Measurements from ENCODE around the gene ZNF438.

DNA sequence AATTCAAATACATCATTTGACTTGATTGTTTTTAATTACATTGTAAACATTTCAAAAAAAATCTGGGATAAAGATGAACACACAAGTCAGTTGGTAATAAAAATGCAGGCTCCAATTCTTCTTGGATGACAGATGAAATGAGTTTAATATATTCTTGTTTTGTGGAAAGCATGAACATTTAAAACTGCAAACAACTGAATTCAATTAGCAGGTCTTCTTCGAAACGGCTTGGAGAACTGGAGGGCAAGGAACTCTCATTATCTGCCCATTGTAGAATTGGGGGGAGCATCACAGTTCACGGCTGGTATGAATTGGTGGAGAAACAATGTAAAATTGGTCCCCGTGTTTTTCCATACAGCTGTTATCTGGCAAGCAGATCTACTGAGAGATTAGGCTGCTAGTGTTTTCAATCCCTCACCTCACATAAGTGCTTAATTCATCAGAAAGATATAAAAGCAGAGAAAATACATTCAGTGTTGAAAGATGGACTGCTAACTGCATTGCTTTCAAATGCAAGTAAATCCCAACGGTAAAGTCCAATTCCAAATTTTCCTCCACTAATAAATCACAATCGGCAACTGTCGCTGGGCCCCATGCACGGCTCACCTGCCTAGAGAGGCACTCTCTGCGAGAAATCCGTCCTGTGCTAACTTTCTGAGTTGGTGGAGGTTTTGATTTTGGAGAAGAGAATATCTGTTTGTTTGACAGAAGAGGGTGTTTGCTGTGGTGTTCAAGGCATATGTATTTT is 199.5 kb downstream of the ZNF438 start:
- TF ChIP-seq, protein P1, sequence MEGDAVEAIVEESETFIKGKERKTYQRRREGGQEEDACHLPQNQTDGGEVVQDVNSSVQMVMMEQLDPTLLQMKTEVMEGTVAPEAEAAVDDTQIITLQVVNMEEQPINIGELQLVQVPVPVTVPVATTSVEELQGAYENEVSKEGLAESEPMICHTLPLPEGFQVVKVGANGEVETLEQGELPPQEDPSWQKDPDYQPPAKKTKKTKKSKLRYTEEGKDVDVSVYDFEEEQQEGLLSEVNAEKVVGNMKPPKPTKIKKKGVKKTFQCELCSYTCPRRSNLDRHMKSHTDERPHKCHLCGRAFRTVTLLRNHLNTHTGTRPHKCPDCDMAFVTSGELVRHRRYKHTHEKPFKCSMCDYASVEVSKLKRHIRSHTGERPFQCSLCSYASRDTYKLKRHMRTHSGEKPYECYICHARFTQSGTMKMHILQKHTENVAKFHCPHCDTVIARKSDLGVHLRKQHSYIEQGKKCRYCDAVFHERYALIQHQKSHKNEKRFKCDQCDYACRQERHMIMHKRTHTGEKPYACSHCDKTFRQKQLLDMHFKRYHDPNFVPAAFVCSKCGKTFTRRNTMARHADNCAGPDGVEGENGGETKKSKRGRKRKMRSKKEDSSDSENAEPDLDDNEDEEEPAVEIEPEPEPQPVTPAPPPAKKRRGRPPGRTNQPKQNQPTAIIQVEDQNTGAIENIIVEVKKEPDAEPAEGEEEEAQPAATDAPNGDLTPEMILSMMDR (IDR thresholded peaks at IDR 0.05), result no peak
- TF ChIP-seq POLR2A (IDR thresholded peaks at IDR 0.05), result no peak
